ENCODE data around the gene CD164. TPM values are rescaled to one million over a fixed set of nuclear protein-coding genes. Genes with fewer than 3 reads are reported as not detected.

The CD164 gene
- total RNA-seq, 1 donor from 2014 or later = 262 TPM

DNA sequence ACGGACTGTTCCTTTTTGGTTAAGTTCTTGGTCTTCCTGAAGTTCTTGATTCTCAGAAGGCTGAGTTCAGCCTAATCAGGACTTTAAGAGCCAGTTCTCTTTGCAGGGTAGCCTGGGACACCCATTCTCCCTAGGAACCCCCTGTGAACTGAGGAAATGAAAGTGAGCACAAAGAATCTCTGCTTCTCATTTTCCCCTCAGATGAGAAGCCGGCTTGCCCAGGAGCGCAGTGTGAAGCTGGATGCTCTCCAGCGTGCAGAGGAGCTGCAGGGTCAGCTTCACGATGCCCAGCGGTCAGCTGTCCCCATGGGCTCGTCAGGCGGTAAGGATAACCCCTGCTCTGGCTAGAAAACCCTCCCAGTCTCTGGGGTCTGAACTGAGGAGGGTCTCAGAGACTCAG lies 34.0 kb downstream of the CD164 start:
- Mint-ChIP-seq H3K36me3 (peaks cover 6% of the 10 kb centered on the region), H3K4me1 (peaks cover 20% of the 10 kb centered on the region), H3K27me3 (ENCODE audit: low read depth) (no peaks in the 10 kb centered on the region), H3K27ac (no peak overlapping the region), H3K4me3 (no peak overlapping the region), H3K9me3 (no peaks in the 10 kb centered on the region)
- no peak for DNase-seq (ENCODE audit: low spot score in 2 of 2, unreplicated experiment in 2 of 2)
- TF ChIP-seq, protein P1, sequence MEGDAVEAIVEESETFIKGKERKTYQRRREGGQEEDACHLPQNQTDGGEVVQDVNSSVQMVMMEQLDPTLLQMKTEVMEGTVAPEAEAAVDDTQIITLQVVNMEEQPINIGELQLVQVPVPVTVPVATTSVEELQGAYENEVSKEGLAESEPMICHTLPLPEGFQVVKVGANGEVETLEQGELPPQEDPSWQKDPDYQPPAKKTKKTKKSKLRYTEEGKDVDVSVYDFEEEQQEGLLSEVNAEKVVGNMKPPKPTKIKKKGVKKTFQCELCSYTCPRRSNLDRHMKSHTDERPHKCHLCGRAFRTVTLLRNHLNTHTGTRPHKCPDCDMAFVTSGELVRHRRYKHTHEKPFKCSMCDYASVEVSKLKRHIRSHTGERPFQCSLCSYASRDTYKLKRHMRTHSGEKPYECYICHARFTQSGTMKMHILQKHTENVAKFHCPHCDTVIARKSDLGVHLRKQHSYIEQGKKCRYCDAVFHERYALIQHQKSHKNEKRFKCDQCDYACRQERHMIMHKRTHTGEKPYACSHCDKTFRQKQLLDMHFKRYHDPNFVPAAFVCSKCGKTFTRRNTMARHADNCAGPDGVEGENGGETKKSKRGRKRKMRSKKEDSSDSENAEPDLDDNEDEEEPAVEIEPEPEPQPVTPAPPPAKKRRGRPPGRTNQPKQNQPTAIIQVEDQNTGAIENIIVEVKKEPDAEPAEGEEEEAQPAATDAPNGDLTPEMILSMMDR (IDR thresholded peaks at IDR 0.05; ENCODE audit: unreplicated experiment) = no peak

DNA sequence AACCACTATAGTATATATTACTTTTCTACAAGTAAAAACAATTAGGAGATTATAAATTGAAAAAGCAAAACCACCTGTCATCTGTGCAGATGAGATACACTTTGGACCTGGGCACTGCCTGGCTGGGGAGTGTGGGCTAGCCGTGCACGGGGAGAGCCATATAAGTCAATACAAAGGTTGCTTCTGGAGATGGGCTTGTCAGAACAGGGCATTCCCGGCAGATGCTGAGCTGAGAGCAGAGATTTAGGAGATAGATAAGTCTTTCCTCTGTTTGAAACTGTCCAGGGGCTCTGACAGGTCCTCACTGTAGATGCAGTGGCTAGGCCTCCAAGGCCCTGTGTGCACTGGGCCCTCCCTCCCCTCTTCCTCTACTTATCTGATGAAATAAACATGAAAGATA lies 34.5 kb downstream of the CD164 start:
- H3K27me3 Mint-ChIP-seq (ENCODE audit: low read depth) = no peaks in the 10 kb centered on the region
- H3K27ac Mint-ChIP-seq = no peak overlapping the region
- TF ChIP-seq, protein P1 (IDR thresholded peaks at IDR 0.05; ENCODE audit: unreplicated experiment) = no peak
- H3K4me1 Mint-ChIP-seq = peaks cover 20% of the 10 kb centered on the region
- H3K9me3 Mint-ChIP-seq = no peaks in the 10 kb centered on the region
- peaks cover 3% of the 10 kb centered on the region for H3K36me3 Mint-ChIP-seq
- no peak overlapping the region for H3K4me3 Mint-ChIP-seq
- DNase-seq (ENCODE audit: low spot score in 2 of 2, unreplicated experiment in 2 of 2) = no peak

DNA sequence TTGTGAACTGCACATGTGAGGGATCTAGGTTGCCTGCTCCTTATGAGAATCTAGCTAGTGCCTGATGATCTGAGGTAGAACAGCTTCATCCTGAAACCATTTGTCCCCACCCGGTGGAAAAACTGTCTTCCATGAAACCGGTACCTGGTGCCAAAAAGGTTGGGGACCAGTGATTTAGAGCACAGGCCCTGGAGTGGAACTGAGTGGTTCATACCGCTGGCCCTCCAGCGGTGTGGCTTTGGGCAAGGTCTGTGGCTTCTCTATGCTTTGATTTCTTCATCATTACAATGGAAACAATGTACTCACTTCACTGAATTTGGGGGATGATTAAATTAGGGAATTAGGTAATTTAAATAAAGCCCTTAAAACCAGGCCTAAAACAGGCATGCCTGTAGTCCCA lies 36.3 kb downstream of the CD164 start:
- H3K27me3 Mint-ChIP-seq (ENCODE audit: low read depth) = no peaks in the 10 kb centered on the region
- TF ChIP-seq, protein P1 (IDR thresholded peaks at IDR 0.05; ENCODE audit: unreplicated experiment) = no peak
- peak overlapping the region; percentile 12 for H3K27ac Mint-ChIP-seq
- no peaks in the 10 kb centered on the region for H3K9me3 Mint-ChIP-seq
- no peak for DNase-seq (ENCODE audit: low spot score in 2 of 2, unreplicated experiment in 2 of 2)
- no peak overlapping the region for H3K4me3 Mint-ChIP-seq
- peaks cover 20% of the 10 kb centered on the region for H3K4me1 Mint-ChIP-seq
- H3K36me3 Mint-ChIP-seq = no peaks in the 10 kb centered on the region

DNA sequence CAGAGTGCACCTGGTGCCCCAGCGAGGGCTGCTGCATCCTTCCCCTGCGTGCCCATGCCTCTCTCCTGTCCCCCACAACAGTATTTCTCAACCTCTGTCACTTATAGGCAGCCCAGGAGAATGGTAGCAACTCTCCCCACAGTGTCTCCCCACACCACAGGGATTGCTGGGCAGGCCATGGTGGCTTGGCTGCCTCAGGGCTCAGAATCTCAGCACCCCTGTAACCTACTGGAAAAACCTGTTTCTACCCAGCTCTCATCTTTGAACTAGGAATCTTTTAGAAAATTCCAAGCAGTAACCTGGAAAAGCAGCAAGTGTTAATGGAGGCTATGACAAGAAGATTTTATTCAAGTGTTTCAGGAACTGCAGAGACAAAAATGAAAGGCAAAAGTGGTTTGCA lies 38.0 kb downstream of the CD164 start:
- no peak for DNase-seq (ENCODE audit: low spot score in 2 of 2, unreplicated experiment in 2 of 2)
- Mint-ChIP-seq H3K4me3 (no peak overlapping the region), H3K27me3 (ENCODE audit: low read depth) (no peaks in the 10 kb centered on the region), H3K9me3 (no peaks in the 10 kb centered on the region), H3K36me3 (no peaks in the 10 kb centered on the region), H3K4me1 (peaks cover 10% of the 10 kb centered on the region), H3K27ac (peak overlapping the region; percentile 87)
- TF ChIP-seq, protein P1 (IDR thresholded peaks at IDR 0.05; ENCODE audit: unreplicated experiment) = no peak

DNA sequence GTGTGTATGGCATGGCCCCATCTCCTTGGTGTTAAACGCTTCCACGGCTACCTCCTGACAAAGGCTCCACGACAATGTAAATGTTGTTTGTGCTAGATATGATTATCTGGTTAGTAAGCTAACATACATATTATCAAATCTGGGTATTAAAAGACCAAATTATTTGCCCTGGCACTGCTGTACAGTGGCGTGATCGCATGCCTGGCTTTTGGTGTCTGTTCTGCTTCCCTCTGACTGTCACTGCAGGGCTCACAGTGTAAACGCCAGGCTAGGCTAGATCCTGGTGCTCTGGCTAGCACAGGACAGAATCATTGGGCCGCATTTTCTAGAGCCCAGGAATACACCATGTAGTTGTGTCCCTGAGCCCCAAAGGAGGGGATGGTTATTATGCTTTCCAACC lies 38.7 kb downstream of the CD164 start:
- Mint-ChIP-seq H3K36me3 (no peaks in the 10 kb centered on the region), H3K4me1 (peaks cover 10% of the 10 kb centered on the region)

More for the DNA sequence above, 38.7 kb downstream of the CD164 start:
- TF ChIP-seq, protein P1 (IDR thresholded peaks at IDR 0.05; ENCODE audit: unreplicated experiment) = no peak
- Mint-ChIP-seq H3K27me3 (ENCODE audit: low read depth) (no peaks in the 10 kb centered on the region), H3K27ac (peak overlapping the region; percentile 87), H3K9me3 (no peaks in the 10 kb centered on the region), H3K4me3 (no peak overlapping the region)
- no peak for DNase-seq (ENCODE audit: low spot score in 2 of 2, unreplicated experiment in 2 of 2)

All from mesothelial cell of epicardium (in vitro differentiated cells).